ENCODE measurements around the gene CEP135. TPM values are rescaled to one million over a fixed set of nuclear protein-coding genes. Genes with fewer than 3 reads are reported as not detected.
"Not testable (repeated sequence)": the region's sequence is repeated elsewhere in the genome, so short reads cannot be mapped to it uniquely, and the experiment has no call there.

Gene CEP135
- total RNA-seq, 4 donors from 2014 or later: 5.3 to 27.1 (median 8.4) TPM

DNA sequence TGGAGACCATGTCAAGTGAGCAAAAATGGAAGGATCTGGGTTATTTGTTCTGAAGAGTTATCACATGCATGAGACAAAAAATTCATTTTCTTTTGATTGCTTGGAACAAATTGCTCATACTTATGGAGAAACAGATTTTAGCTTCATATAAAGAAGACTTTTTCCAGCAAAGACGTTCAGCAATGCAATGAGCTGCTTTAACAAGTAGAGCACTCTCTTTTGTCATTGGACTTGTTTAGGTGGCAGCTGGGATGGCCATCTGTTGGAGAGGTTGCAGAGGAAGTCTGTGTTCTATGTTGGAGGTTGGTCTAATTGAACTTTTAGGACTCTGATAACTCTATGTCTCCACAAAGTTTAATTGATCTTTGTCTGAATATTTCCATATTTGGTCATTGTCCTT is 19.9 kb upstream of the CEP135 start:
- intact Hi-C loops (cut with DNase I; ENCODE audit: low total_unique reads): no loop called here
- no peaks in the 10 kb centered on the region for H3K36me3 ChIP-seq

DNA sequence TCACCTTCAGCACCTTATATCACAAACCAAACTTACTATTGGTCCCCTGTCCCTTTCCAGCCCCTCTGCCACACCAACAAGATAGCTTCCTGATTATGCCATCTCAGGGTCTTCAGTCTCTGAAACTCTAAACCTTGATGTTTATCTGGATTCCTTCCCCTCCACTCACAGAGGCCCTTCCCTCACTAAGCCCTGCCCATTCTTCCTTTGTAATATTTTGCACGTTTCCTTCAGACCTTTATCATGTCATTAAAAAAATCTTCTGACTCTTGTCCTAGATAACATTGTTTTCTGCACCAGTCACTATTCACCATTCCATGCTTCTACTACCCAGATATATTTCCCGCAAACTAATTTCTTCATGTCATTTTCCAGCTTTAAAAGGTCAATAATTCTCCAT is 17.7 kb upstream of the CEP135 start:
- H3K9me3 ChIP-seq: no peaks in the 10 kb centered on the region
- no peak overlapping the region for H3K27ac ChIP-seq
- DNase-seq: no peak
- no peaks in the 10 kb centered on the region for H3K4me1 ChIP-seq
- no peaks in the 10 kb centered on the region for H3K36me3 ChIP-seq
- no peak overlapping the region for H3K4me3 ChIP-seq
- no peak for TF ChIP-seq POLR2A (IDR thresholded peaks at IDR 0.05)
- TF ChIP-seq, protein P1, sequence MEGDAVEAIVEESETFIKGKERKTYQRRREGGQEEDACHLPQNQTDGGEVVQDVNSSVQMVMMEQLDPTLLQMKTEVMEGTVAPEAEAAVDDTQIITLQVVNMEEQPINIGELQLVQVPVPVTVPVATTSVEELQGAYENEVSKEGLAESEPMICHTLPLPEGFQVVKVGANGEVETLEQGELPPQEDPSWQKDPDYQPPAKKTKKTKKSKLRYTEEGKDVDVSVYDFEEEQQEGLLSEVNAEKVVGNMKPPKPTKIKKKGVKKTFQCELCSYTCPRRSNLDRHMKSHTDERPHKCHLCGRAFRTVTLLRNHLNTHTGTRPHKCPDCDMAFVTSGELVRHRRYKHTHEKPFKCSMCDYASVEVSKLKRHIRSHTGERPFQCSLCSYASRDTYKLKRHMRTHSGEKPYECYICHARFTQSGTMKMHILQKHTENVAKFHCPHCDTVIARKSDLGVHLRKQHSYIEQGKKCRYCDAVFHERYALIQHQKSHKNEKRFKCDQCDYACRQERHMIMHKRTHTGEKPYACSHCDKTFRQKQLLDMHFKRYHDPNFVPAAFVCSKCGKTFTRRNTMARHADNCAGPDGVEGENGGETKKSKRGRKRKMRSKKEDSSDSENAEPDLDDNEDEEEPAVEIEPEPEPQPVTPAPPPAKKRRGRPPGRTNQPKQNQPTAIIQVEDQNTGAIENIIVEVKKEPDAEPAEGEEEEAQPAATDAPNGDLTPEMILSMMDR (IDR thresholded peaks at IDR 0.05): no peak
- no peaks in the 10 kb centered on the region for H3K27me3 ChIP-seq
- intact Hi-C loops (cut with DNase I; ENCODE audit: low total_unique reads): no loop called here

More for the DNA sequence above, 19.9 kb upstream of the CEP135 start:
- Histone ChIP-seq H3K4me3 (no peak overlapping the region), H3K27ac (no peak overlapping the region), H3K4me1 (no peaks in the 10 kb centered on the region), H3K27me3 (no peaks in the 10 kb centered on the region), H3K9me3 (no peaks in the 10 kb centered on the region)
- TF ChIP-seq POLR2A (IDR thresholded peaks at IDR 0.05): no peak
- no peak for DNase-seq

DNA sequence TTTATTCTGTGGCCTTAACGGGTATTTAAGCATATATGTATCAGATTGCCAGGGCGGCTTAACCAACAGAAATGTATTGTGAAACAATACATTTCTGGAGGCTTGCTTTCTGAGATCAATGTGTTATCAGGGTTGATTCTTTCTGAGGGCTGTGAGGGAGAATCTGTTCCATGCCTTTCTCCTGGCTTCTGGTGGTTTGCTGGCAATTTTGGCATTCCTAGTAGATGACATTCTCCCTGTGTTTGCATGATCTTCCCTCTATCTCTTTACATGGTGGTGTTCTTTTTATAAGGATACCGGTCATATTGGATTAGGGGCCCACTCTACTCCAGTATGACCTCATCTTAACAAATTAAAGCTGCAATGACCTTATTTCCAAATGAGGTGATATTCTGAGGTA is 16.9 kb upstream of the CEP135 start:
- Histone ChIP-seq H3K4me3 (no peak overlapping the region), H3K9me3 (no peaks in the 10 kb centered on the region), H3K27ac (no peak overlapping the region), H3K27me3 (no peaks in the 10 kb centered on the region), H3K4me1 (no peaks in the 10 kb centered on the region), H3K36me3 (no peaks in the 10 kb centered on the region)
- no peak for DNase-seq
- TF ChIP-seq, protein P1 (IDR thresholded peaks at IDR 0.05): no peak
- no peak for TF ChIP-seq POLR2A (IDR thresholded peaks at IDR 0.05)
- intact Hi-C loops (cut with DNase I; ENCODE audit: low total_unique reads): no loop called here

DNA sequence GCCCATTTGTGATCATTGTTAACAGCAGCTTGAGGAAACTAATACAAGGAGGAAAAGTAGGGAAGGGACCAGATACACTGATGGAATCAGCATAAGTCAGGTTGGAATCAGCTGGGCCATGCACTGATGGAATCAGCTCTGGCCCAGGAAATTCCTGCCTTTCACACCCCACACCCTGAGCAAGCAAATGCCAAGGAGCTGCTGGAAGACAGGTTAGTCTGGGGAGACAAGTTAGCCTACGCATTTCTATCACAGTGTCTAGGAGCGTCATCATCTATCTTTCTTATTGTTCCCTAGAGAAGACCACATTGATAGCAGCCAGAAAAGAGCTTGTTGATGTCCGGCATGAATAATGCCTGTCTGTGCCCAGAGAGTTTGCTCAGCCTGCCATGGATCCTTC is 16.2 kb upstream of the CEP135 start:
- H3K27me3 ChIP-seq: no peaks in the 10 kb centered on the region
- H3K36me3 ChIP-seq: no peaks in the 10 kb centered on the region
- no peaks in the 10 kb centered on the region for H3K4me1 ChIP-seq
- TF ChIP-seq POLR2A (IDR thresholded peaks at IDR 0.05): no peak
- TF ChIP-seq, protein P1 (IDR thresholded peaks at IDR 0.05): no peak
- no peak overlapping the region for H3K27ac ChIP-seq
- H3K9me3 ChIP-seq: no peaks in the 10 kb centered on the region
- no peak overlapping the region for H3K4me3 ChIP-seq
- intact Hi-C loops (cut with DNase I; ENCODE audit: low total_unique reads): no loop called here
- DNase-seq: no peak

DNA sequence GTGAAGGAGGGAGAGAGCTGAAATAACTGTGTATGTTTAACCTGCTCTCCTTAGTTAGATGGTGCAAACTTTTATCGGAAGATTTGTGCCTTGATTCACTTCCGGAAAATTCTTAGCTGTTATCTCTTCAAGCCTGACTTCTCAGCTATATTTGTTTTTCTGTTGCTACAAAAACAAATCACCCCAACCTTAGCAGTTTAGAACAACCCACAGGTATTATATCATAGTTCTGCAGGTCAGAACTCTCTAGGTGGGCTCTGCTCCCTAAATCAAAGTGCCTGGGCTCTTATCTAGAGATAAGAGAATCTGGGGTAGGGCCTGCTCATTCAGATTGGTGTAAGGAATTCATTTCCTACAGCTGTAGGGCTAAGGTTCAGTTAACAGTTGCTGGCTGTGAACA is 15.1 kb upstream of the CEP135 start:
- Histone ChIP-seq H3K36me3 (no peaks in the 10 kb centered on the region), H3K27ac (no peak overlapping the region), H3K9me3 (peaks cover 0 to 7% of the 10 kb centered on the region in 2 donors), H3K4me1 (no peaks in the 10 kb centered on the region), H3K4me3 (no peak overlapping the region), H3K27me3 (no peaks in the 10 kb centered on the region)
- intact Hi-C loops (cut with DNase I; ENCODE audit: low total_unique reads): no loop called here
- no peak for DNase-seq
- no peak for TF ChIP-seq POLR2A (IDR thresholded peaks at IDR 0.05)
- TF ChIP-seq, protein P1 (IDR thresholded peaks at IDR 0.05): no peak

DNA sequence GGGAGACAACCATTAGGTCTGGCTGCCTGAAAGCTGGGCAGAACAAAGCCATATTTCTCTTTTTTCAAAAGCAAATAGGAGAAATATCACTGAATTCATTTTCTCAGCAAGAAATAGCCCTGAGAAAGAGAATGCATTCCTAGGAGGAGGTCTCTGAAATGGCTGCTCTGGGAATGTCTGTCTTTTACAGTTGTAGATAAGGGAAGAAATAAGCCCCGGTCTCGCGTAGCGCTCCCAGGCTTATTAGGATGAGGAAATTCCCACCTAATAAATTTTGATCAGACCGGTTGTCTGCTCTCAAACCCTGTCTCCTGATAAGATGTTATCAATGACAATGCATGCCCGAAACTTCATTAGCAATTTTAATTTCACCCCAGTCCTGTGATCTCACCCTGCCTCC is 12.8 kb upstream of the CEP135 start:
- DNase-seq, H3K36me3 ChIP-seq: not testable (repeated sequence)

More for the DNA sequence above, 12.8 kb upstream of the CEP135 start:
- H3K9me3 ChIP-seq; H3K4me1 ChIP-seq; H3K27me3 ChIP-seq; intact Hi-C loops (cut with DNase I; ENCODE audit: low total_unique reads); H3K4me3 ChIP-seq; H3K27ac ChIP-seq: not testable (repeated sequence)

Data from uterus (tissue), 4 donors.